ENCODE measurements around the gene IL2RA.

- TF ChIP-seq CTCF (IDR thresholded peaks at IDR 0.05) (no peak), POLR2A (IDR thresholded peaks at IDR 0.05) (no peak), EP300 (IDR thresholded peaks at IDR 0.05) (no peak)
Observed at GRCh38 chr10:6009961-6010360, 52.2 kb downstream of the IL2RA start.
